Pancreas (tissue), 10 donors: Measurements from ENCODE around the gene IFT20. TPM values are rescaled to one million over a fixed set of nuclear protein-coding genes. Genes with fewer than 3 reads are reported as not detected.

Experiments used
- ATAC-seq, 4 donors: fragments of 200-7000 bp; cut with Tn5 transposase; one replicate each; pipeline versions ENCODE4 v1.8.0 to v1.9.1; 2020; ENCODE audit warnings: mild to moderate bottlenecking in 4 of 4, moderate library complexity in 4 of 4
- DNase-seq, 6 donors: peaks; one replicate each; pipeline ENCODE4 v3.0.0-alpha.2; 2020
- FAIRE-seq: peaks from 2 replicates; lab custom pipeline; 2012; peaks lifted over from hg19 to GRCh38; lab: Jason Lieb, UNC
- H3K27ac ChIP-seq, 4 donors: fragments of 200-600 bp; sonication (generic); 1 replicate in 3 of 4; 2 replicates in 1 of 4; pipeline versions ENCODE4 v1.5.0 to v1.8.0; 2020
- H3K27me3 ChIP-seq, 4 donors: fragments of 200-600 bp; one replicate each; pipeline ENCODE4 v1.8.0; 2021
- H3K36me3 ChIP-seq, 3 donors: fragments of 200-600 bp; sonication (generic) in 1 of 3; one replicate each; pipeline versions ENCODE4 v1.5.0 to v1.8.0; 2020 to 2021
- H3K4me1 ChIP-seq, 3 donors: fragments of 200-600 bp; one replicate each; pipeline ENCODE4 v1.8.0; 2021
- H3K4me3 ChIP-seq, 4 donors: fragments of 200-600 bp; sonication (generic) in 2 of 4; one replicate each; pipeline versions ENCODE4 v1.5.0 to v1.8.0; 2020 to 2021
- H3K9me3 ChIP-seq, 4 donors: fragments of 200-600 bp; one replicate each; pipeline ENCODE4 v1.8.0; 2021
- CTCF ChIP-seq, 4 donors: fragments of 200-600 bp; sonication (generic) in 3 of 4; IDR thresholded peaks; one replicate each; pipeline versions ENCODE4 v1.5.0 to v1.8.0; 2021; ENCODE audit warnings: antibody characterized with exemption in 4 of 4
- WGBS, 2 donors: extraction: QIAGEN DNeasy Blood & Tissue Kit; methylation state at CpG; one replicate each; pipeline ENCODE4 v1.1.7; 2013; 5-methylcytosine and 5-hydroxymethylcytosine counted together
- intact Hi-C, 3 donors: fragments of 100-400 bp; cut with DNase I; formaldehyde crosslinking; loops; one replicate each; pipeline versions ENCODE4 v1.11.1 to v1.14.2; 2022
- polyA plus RNA-seq, 2 donors: library from polyadenylated mRNA; stranded (reverse); fragments of 200-250 nt; gene quantifications; one replicate each; pipeline ENCODE4 v1.2.3, GENCODE V29; 2013
- total RNA-seq, 6 donors: library from RNA; stranded (reverse); fragmentation: NEBNext Ultra II Directional in 4 of 6; extraction: Animal tissue kit (Norgen Biotek cat#: 25700) in 4 of 6; gene quantifications; one replicate each; pipeline versions ENCODE4 v1.2.1 to v1.2.4, GENCODE V29; 2021 to 2023
- donor health status: healthy with polysubstance abuse.
- donor health status: DM: no; HTN: no; CAD: no; lungs with moderate emphysema.
- donor health status: DM: no; HTN: no; CAD: no.
- donor health status: control.
- donor health status: control.
- donor health status: Bipolar disorder and iron deficiency.
- donor health status: DM: yes; HTN: yes; CAD: no.
- donor health status: DM: no; HTN: no; CAD: no.
- donor health status: DM: no; HTN: no; CAD: no.
- donor health status: DM: yes; HTN: yes; CAD: no.

IFT20 gene
- total and polyA plus RNA-seq, 8 donors = 42.3 to 79.0 (median 50.3) TPM

DNA sequence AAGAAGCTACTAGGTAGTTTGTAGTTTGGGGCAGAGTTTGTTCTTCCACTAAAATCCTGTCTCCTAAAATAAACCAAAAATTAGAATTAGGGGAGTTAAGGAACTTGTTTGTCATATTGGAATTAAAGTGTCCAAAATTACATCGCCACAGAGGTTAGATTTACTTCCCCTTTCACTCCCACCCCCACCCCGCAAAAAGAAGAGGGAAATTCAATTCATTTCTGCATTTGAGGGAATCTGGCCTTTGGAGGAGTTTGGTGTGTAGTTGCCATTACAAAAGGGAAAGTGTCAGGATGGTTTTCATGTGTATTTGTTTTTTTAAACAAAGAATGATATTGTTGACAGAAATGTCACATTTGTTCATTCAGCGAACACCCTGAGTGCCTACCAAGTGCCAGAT lies 10.5 kb downstream of the IFT20 start:
- peaks cover 0 to 25% (median 8%) of the 10 kb centered on the region in 3 donors for H3K36me3 ChIP-seq
- peaks cover 25 to 55% (median 53%) of the 10 kb centered on the region in 3 donors for H3K4me1 ChIP-seq
- DNase-seq (no peak), ATAC-seq (peak in 1 of 4 donors; percentile 6), FAIRE-seq (no peak)
- no peak overlapping the region for H3K4me3 ChIP-seq
- intact Hi-C loops = no loop called here
- peak overlapping the region; percentile 51 to 84 (median 68) for H3K27ac ChIP-seq
- no peak for TF ChIP-seq CTCF (IDR thresholded peaks at IDR 0.05)
- H3K9me3 ChIP-seq = no peaks in the 10 kb centered on the region
- H3K27me3 ChIP-seq = no peaks in the 10 kb centered on the region
- WGBS, 2 donors = 31% methylated on average over 3 of the region's 3 CpGs

DNA sequence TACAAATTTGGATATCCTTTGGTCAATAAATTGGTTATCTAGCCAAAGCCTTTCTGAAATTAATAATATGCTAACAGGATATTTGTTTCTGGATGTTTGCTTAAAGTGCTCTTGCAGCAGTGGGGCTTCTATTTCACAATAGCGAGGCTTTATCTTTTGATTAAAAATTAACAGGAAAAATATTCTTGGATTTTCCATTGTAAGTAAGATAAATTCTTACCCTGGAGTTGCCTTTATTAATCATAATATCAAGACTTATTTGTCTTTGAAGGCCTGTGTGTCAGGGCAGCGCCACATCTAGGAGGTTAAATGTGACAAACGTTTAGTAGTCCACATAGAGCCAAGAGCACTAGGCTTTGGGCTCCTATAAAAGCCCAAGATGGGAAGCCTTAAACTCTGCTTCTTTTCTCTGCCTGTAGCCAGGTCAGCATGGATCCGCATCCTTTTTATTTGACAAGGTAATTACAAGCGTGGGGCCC lies 11.0 kb downstream of the IFT20 start:
- Histone ChIP-seq H3K36me3 (peaks cover 0 to 22% (median 5%) of the 10 kb centered on the region in 3 donors), H3K4me3 (no peak overlapping the region), H3K9me3 (no peaks in the 10 kb centered on the region), H3K27me3 (no peaks in the 10 kb centered on the region), H3K4me1 (peaks cover 25 to 55% (median 53%) of the 10 kb centered on the region in 3 donors), H3K27ac (peak overlapping the region in 3 of 4 donors; percentile 47 to 84 (median 79))
- DNase-seq = peak in 1 of 6 donors; percentile 40
- no peak for TF ChIP-seq CTCF (IDR thresholded peaks at IDR 0.05)
- peak; percentile 49 to 63 (median 58) for ATAC-seq
- no peak for FAIRE-seq
- 13 to 14% methylated on average over 5 of the region's 5 CpGs for WGBS, 2 donors
- intact Hi-C loops = no loop called here

- no peak for FAIRE-seq
- intact Hi-C loops = no loop called here
Measured at GRCh38 chr17:28320215-28321061, 14.8 kb downstream of the IFT20 start.

DNA sequence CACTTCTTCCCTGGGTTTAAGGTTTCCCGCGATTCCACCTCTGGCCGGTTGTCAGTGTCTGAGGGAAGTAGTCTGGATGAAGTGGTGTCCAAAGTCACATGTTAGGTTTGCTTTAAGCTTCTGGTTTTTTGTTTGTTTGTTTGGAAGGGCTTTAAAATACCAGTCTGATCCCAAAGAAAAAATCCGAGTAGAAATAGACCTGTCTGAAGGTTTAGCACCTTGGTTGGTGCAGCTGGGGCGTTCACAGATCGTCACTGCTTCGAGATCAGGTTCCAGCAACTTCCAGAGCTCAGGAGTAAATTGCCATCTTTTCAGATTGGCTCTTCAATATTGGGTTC lies 15.7 kb downstream of the IFT20 start:
- no peaks in the 10 kb centered on the region for H3K27me3 ChIP-seq
- DNase-seq (no peak), ATAC-seq (peak in 3 of 4 donors; percentile 0 to 17 (median 8)), FAIRE-seq (no peak)
- WGBS, 2 donors = 5% methylated on average over 7 of the region's 7 CpGs
- no peaks in the 10 kb centered on the region for H3K36me3 ChIP-seq
- H3K4me1 ChIP-seq = peaks cover 6 to 26% (median 25%) of the 10 kb centered on the region in 3 donors
- no peaks in the 10 kb centered on the region for H3K9me3 ChIP-seq
- intact Hi-C loops = no loop called here
- peak overlapping the region; percentile 43 to 80 (median 72) for H3K4me3 ChIP-seq
- peak overlapping the region; percentile 84 to 97 (median 92) for H3K27ac ChIP-seq
- TF ChIP-seq CTCF (IDR thresholded peaks at IDR 0.05) = no peak

More at GRCh38 chr17:28320215-28321061, 14.8 kb downstream of the IFT20 start:
- WGBS, 2 donors = 35 to 40% methylated on average over 8 of the region's 8 CpGs
- H3K4me1 ChIP-seq = peaks cover 14 to 35% (median 34%) of the 10 kb centered on the region in 3 donors
- peak overlapping the region in 3 of 4 donors; percentile 87 to 97 (median 97) for H3K27ac ChIP-seq
- no peaks in the 10 kb centered on the region for H3K36me3 ChIP-seq
- H3K27me3 ChIP-seq = no peaks in the 10 kb centered on the region
- H3K9me3 ChIP-seq = no peaks in the 10 kb centered on the region
- DNase-seq (no peak), ATAC-seq (no peak)
- H3K4me3 ChIP-seq = peak overlapping the region; percentile 43 to 80 (median 72)
- no peak for TF ChIP-seq CTCF (IDR thresholded peaks at IDR 0.05)
